Esophagus muscularis mucosa (tissue), 4 donors: ENCODE data around the gene MAGEF1.

Source experiments
- CTCF ChIP-seq, 3 experiments: fragments of 200-600 bp in 2 of 3; fragments of 450-650 bp in 1 of 3; sonication (generic) in 2 of 3; IDR thresholded peaks; one replicate each; pipeline ENCODE4 v1.5.1; 2017 to 2019; ENCODE audit warnings: antibody characterized with exemption in 3 of 3, mild to moderate bottlenecking in 2 of 3, moderate library complexity in 1 of 3
- EP300 ChIP-seq: sonication (generic); formaldehyde crosslinking; IDR thresholded peaks from one replicate; pipeline ENCODE4 v1.6.1; 2017; ENCODE audit warnings: antibody characterized with exemption
- POLR2A ChIP-seq: fragments of 450-650 bp; IDR thresholded peaks from one replicate; pipeline ENCODE4 v1.6.1; 2017; ENCODE audit warnings: antibody characterized with exemption, moderate library complexity, mild to moderate bottlenecking, low read depth
- POLR2AphosphoS5 ChIP-seq, 2 donors: sonication (generic); formaldehyde crosslinking; IDR thresholded peaks; one replicate each; pipeline ENCODE4 v1.6.1; 2017; ENCODE audit warnings: antibody characterized with exemption in 2 of 2

GRCh38 chr3:184680385-184681345 lies 31.2 kb downstream of the MAGEF1 start:
- TF ChIP-seq CTCF (IDR thresholded peaks at IDR 0.05) (no peak), POLR2A (no peak), POLR2AphosphoS5 (IDR thresholded peaks at IDR 0.05) (no peak), EP300 (no peak)
